ENCODE data around the gene TBC1D8. TPM values are rescaled to one million over a fixed set of nuclear protein-coding genes. Genes with fewer than 3 reads are reported as not detected.

The TBC1D8 gene
- total and polyA plus RNA-seq, 2 donors (not counting 1 experiment from before 2014, with no cell fraction given) = 1.7 to 15.7 TPM

- H3K4me2 ChIP-seq (replicated peaks; ENCODE audit: low read depth, low read length, poor library complexity, severe bottlenecking) = no peak overlapping the region
- peaks cover 0 to 4% (median 0%) of the 10 kb centered on the region in 3 donors for H3K9me3 ChIP-seq (ENCODE audit: control extremely low read depth in 1 of 3, control insufficient read depth in 2 of 3, insufficient read depth in 1 of 3, low read length in 2 of 3)
- peaks cover 0 to 40% (median 20%) of the 10 kb centered on the region in 4 experiments for H3K27me3 ChIP-seq (replicated peaks in 1 of 4; ENCODE audit: control extremely low read depth in 1 of 4, control insufficient read depth in 3 of 4, insufficient read depth in 4 of 4, low read length in 3 of 4)
- no peaks in the 10 kb centered on the region for H3K79me2 ChIP-seq (ENCODE audit: control insufficient read depth, insufficient read depth, low read length)
- no peak overlapping the region for H3K4me3 Mint-ChIP-seq
- H3K27ac Mint-ChIP-seq = no peak overlapping the region
- H3K27me3 Mint-ChIP-seq = peaks cover 59% of the 10 kb centered on the region
- peaks cover 17% of the 10 kb centered on the region for H3K4me1 Mint-ChIP-seq
- H3K9ac ChIP-seq (ENCODE audit: low read length) = no peak overlapping the region
- ChIA-PET CTCF (no interaction called here), POLR2A (no interaction called here)
- no peak overlapping the region for H3K27ac ChIP-seq (ENCODE audit: low read length in 2 of 2)
- no peak overlapping the region for H3K4me3 ChIP-seq (ENCODE audit: control extremely low read depth in 1 of 5, extremely low read depth in 1 of 5, insufficient read depth in 1 of 5, low read depth in 2 of 5, low read length in 4 of 5)
- WGBS (ENCODE audit: insufficient coverage) = 90% methylated on average over 5 of the region's 11 CpGs
- no peak overlapping the region for H2AFZ ChIP-seq (ENCODE audit: insufficient read depth, low read depth, low read length, poor library complexity, severe bottlenecking)
- DNase-seq (no peak), ATAC-seq (ENCODE audit: low read depth) (no peak)
- intact Hi-C loops (cut with micrococcal nuclease) = no loop called here
- H3K9me3 Mint-ChIP-seq (ENCODE audit: insufficient read depth) = no peaks in the 10 kb centered on the region
- no peaks in the 10 kb centered on the region for H3K36me3 ChIP-seq (replicated peaks in 1 of 2; ENCODE audit: control extremely low read depth in 1 of 2, control insufficient read depth in 1 of 2, extremely low read depth in 1 of 2, insufficient read depth in 2 of 2, low read length in 1 of 2)
- H3K4me1 ChIP-seq (ENCODE audit: control insufficient read depth in 2 of 2, insufficient read depth in 2 of 2, low read length in 2 of 2) = peaks cover 20 to 22% of the 10 kb centered on the region in 2 donors
- H4K20me1 ChIP-seq (ENCODE audit: control insufficient read depth, insufficient read depth, low read length, poor library complexity, severe bottlenecking) = no peaks in the 10 kb centered on the region
- TF ChIP-seq EZH2 (IDR thresholded peaks at IDR 0.05; ENCODE audit: borderline replicate concordance, insufficient read depth, low read depth, low read length, poor library complexity, severe bottlenecking) = no peak
- TF ChIP-seq CTCF (IDR thresholded peaks at IDR 0.05) = no peak
Observed at GRCh38 chr2:101147062-101147461, 4.1 kb downstream of the TBC1D8 start.

- TF ChIP-seq EZH2 (IDR thresholded peaks at IDR 0.05; ENCODE audit: borderline replicate concordance, insufficient read depth, low read depth, low read length, poor library complexity, severe bottlenecking) = no peak
- TF ChIP-seq CTCF (IDR thresholded peaks at IDR 0.05) = no peak
- no peak overlapping the region for H3K27ac ChIP-seq (ENCODE audit: low read length in 2 of 2)
- no peaks in the 10 kb centered on the region for H3K36me3 ChIP-seq (replicated peaks in 1 of 2; ENCODE audit: control extremely low read depth in 1 of 2, control insufficient read depth in 1 of 2, extremely low read depth in 1 of 2, insufficient read depth in 2 of 2, low read length in 1 of 2)
- ChIA-PET CTCF (no interaction called here), POLR2A (no interaction called here)
- H3K9ac ChIP-seq (ENCODE audit: low read length) = no peak overlapping the region
- Mint-ChIP-seq H3K27me3 (peaks cover 62% of the 10 kb centered on the region), H3K27ac (no peak overlapping the region), H3K9me3 (ENCODE audit: insufficient read depth) (no peaks in the 10 kb centered on the region), H3K4me1 (peaks cover 12% of the 10 kb centered on the region), H3K4me3 (no peak overlapping the region)
- H2AFZ ChIP-seq (ENCODE audit: insufficient read depth, low read depth, low read length, poor library complexity, severe bottlenecking) = no peak overlapping the region
- ATAC-seq (ENCODE audit: low read depth) (no peak), DNase-seq (no peak)
- no peak overlapping the region for H3K4me3 ChIP-seq (ENCODE audit: control extremely low read depth in 1 of 5, extremely low read depth in 1 of 5, insufficient read depth in 1 of 5, low read depth in 2 of 5, low read length in 4 of 5)
- H4K20me1 ChIP-seq (ENCODE audit: control insufficient read depth, insufficient read depth, low read length, poor library complexity, severe bottlenecking) = no peaks in the 10 kb centered on the region
- H3K4me2 ChIP-seq (replicated peaks; ENCODE audit: low read depth, low read length, poor library complexity, severe bottlenecking) = no peak overlapping the region
- intact Hi-C loops (cut with micrococcal nuclease) = no loop called here
- peaks cover 15 to 16% of the 10 kb centered on the region in 2 donors for H3K4me1 ChIP-seq (ENCODE audit: control insufficient read depth in 2 of 2, insufficient read depth in 2 of 2, low read length in 2 of 2)
- H3K27me3 ChIP-seq (replicated peaks in 1 of 4; ENCODE audit: control extremely low read depth in 1 of 4, control insufficient read depth in 3 of 4, insufficient read depth in 4 of 4, low read length in 3 of 4) = peaks cover 0 to 40% (median 20%) of the 10 kb centered on the region in 4 experiments
- H3K79me2 ChIP-seq (ENCODE audit: control insufficient read depth, insufficient read depth, low read length) = no peaks in the 10 kb centered on the region
- peaks cover 0 to 4% (median 0%) of the 10 kb centered on the region in 3 donors for H3K9me3 ChIP-seq (ENCODE audit: control extremely low read depth in 1 of 3, control insufficient read depth in 2 of 3, insufficient read depth in 1 of 3, low read length in 2 of 3)
- 100% methylated on average over 1 of the region's 2 CpGs for WGBS (ENCODE audit: insufficient coverage)
Observed at GRCh38 chr2:101146535-101146934, 4.6 kb downstream of the TBC1D8 start.

All from B cell (primary cell).